H9 (cell line): ENCODE measurements around the gene ZNF775. TPM values are rescaled to one million over a fixed set of nuclear protein-coding genes. Genes with fewer than 3 reads are reported as not detected.

Experiments
- DNase-seq: peaks from one replicate; pipeline ENCODE4 v3.0.0-alpha.2; 2017
- H2AFZ ChIP-seq: one replicate; pipeline ENCODE4 v1.6.1; 2013; ENCODE audit warnings: mild to moderate bottlenecking, low read length, control low read depth, moderate library complexity
- H2AK5ac ChIP-seq: 2 replicates; pipeline ENCODE4 v1.6.1; 2013; ENCODE audit warnings: low read length, control low read depth, mixed read lengths; ENCODE audit not compliant: insufficient read length
- H2BK120ac ChIP-seq: one replicate; pipeline ENCODE4 v1.6.1; 2013; ENCODE audit warnings: low read depth, mild to moderate bottlenecking, low read length, control low read depth, inconsistent platforms; ENCODE audit not compliant: poor library complexity, severe bottlenecking
- H2BK12ac ChIP-seq: 2 replicates; pipeline ENCODE4 v1.6.1; 2013; ENCODE audit warnings: low read length, control low read depth, mixed read lengths, low read depth; ENCODE audit not compliant: insufficient read length
- H2BK15ac ChIP-seq: 2 replicates; pipeline ENCODE4 v1.6.1; 2013; ENCODE audit warnings: low read depth, low read length, control low read depth
- H2BK20ac ChIP-seq: one replicate; pipeline ENCODE4 v1.6.1; 2013; ENCODE audit warnings: low read depth, mild to moderate bottlenecking, low read length, control low read depth, inconsistent platforms; ENCODE audit not compliant: poor library complexity, severe bottlenecking
- H2BK5ac ChIP-seq: 2 replicates; pipeline ENCODE4 v1.6.1; 2013; ENCODE audit warnings: low read length, control low read depth, mixed read lengths; ENCODE audit not compliant: insufficient read length
- H3K14ac ChIP-seq: 2 replicates; pipeline ENCODE4 v1.6.1; 2013; ENCODE audit warnings: low read length, control low read depth; ENCODE audit not compliant: insufficient read depth
- H3K18ac ChIP-seq: 2 replicates; pipeline ENCODE4 v1.6.1; 2013; ENCODE audit warnings: low read depth, mild to moderate bottlenecking, mixed read lengths, low read length, control low read depth; ENCODE audit not compliant: insufficient read length
- H3K23ac ChIP-seq: 2 replicates; pipeline ENCODE4 v1.6.1; 2013; ENCODE audit warnings: low read length, control low read depth, mixed read lengths, low read depth; ENCODE audit not compliant: insufficient read length
- H3K23me2 ChIP-seq: 2 replicates; pipeline ENCODE4 v1.6.1; 2013; ENCODE audit warnings: low read depth, mild to moderate bottlenecking, mixed read lengths, low read length, control low read depth; ENCODE audit not compliant: insufficient read length, poor library complexity, severe bottlenecking
- H3K27ac ChIP-seq: 2 replicates; pipeline ENCODE4 v1.5.1; 2013; ENCODE audit warnings: low read length, control low read depth, mixed read lengths, low read depth; ENCODE audit not compliant: insufficient read length
- H3K27me3 ChIP-seq: 2 replicates; pipeline ENCODE4 v1.6.1; 2013; ENCODE audit warnings: low read length, control low read depth, inconsistent platforms; ENCODE audit not compliant: insufficient read depth
- H3K4ac ChIP-seq: 2 replicates; pipeline ENCODE4 v1.6.1; 2013; ENCODE audit warnings: low read depth, mild to moderate bottlenecking, control low read depth, inconsistent platforms, low read length, moderate library complexity
- H3K4me1 ChIP-seq: 2 replicates; pipeline ENCODE4 v1.6.1; 2013; ENCODE audit warnings: low read length, control low read depth, inconsistent platforms; ENCODE audit not compliant: insufficient read depth
- H3K4me2 ChIP-seq: 2 replicates; pipeline ENCODE4 v1.6.1; 2013; ENCODE audit warnings: low read length, control low read depth, mixed read lengths; ENCODE audit not compliant: insufficient read length, insufficient read depth
- H3K56ac ChIP-seq: 2 replicates; pipeline ENCODE4 v1.6.1; 2013; ENCODE audit warnings: low read depth, mild to moderate bottlenecking, mixed read lengths, low read length, control low read depth; ENCODE audit not compliant: insufficient read length
- H3K79me1 ChIP-seq: 2 replicates; pipeline ENCODE4 v1.6.1; 2013; ENCODE audit warnings: low read depth, mild to moderate bottlenecking, moderate library complexity, low read length, control low read depth, inconsistent platforms; ENCODE audit not compliant: insufficient read depth, poor library complexity, severe bottlenecking
- H3K79me2 ChIP-seq: 2 replicates; pipeline ENCODE4 v1.6.1; 2013; ENCODE audit warnings: low read length, control low read depth, inconsistent platforms; ENCODE audit not compliant: insufficient read depth
- H3K9ac ChIP-seq: 2 replicates; pipeline ENCODE4 v1.6.1; 2013; ENCODE audit warnings: low read length, control low read depth, mixed read lengths; ENCODE audit not compliant: insufficient read length; ENCODE audit errors: extremely low read depth
- H3K9me3 ChIP-seq: one replicate; pipeline ENCODE4 v1.6.1; 2013; ENCODE audit warnings: low read depth, low read length, inconsistent platforms; ENCODE audit not compliant: control insufficient read depth
- H3T11ph ChIP-seq: one replicate; pipeline ENCODE4 v1.6.1; 2013; ENCODE audit warnings: mild to moderate bottlenecking, low read length, control low read depth, inconsistent platforms
- H4K20me1 ChIP-seq: one replicate; pipeline ENCODE4 v1.6.1; 2013; ENCODE audit not compliant: control insufficient read depth, insufficient read length, insufficient read depth
- H4K5ac ChIP-seq: 2 replicates; pipeline ENCODE4 v1.6.1; 2013; ENCODE audit warnings: low read depth, mild to moderate bottlenecking, mixed read lengths, low read length, control low read depth; ENCODE audit not compliant: insufficient read length
- H4K8ac ChIP-seq: replicated peaks from 2 replicates; pipeline ENCODE4 v1.6.1; 2013; ENCODE audit warnings: low read length, control low read depth, mixed read lengths, low read depth; ENCODE audit not compliant: insufficient read length
- H4K91ac ChIP-seq: 2 replicates; pipeline ENCODE4 v1.6.1; 2013; ENCODE audit warnings: low read depth, mild to moderate bottlenecking, moderate library complexity, mixed read lengths, low read length, control low read depth; ENCODE audit not compliant: insufficient read length
- H3K27ac Mint-ChIP-seq, 3 experiments: 2 replicates in 2 of 3; 3 replicates in 1 of 3; pipeline ENCODE4 v1.8.0; 2020 to 2021; ENCODE audit warnings: mixed read lengths in 3 of 3, mild to moderate bottlenecking in 1 of 3, moderate library complexity in 1 of 3
- H3K27me3 Mint-ChIP-seq: 2 replicates; pipeline ENCODE4 v1.8.0; 2021; ENCODE audit warnings: low read depth, mild to moderate bottlenecking, moderate library complexity, mixed read lengths
- H3K36me3 Mint-ChIP-seq, 3 experiments: 2 replicates in 2 of 3; 3 replicates in 1 of 3; pipeline ENCODE4 v1.8.0; 2020 to 2021; ENCODE audit warnings: low read depth in 3 of 3, mixed read lengths in 3 of 3; ENCODE audit not compliant: insufficient read depth in 1 of 3
- H3K4me1 Mint-ChIP-seq, 2 experiments: 2 replicates each; pipeline ENCODE4 v1.8.0; 2020; ENCODE audit warnings: mixed read lengths in 2 of 2
- H3K4me3 Mint-ChIP-seq, 2 experiments: 2 replicates in 1 of 2; 3 replicates in 1 of 2; pipeline ENCODE4 v1.8.0; 2020 to 2021; ENCODE audit warnings: mild to moderate bottlenecking in 2 of 2, mixed read lengths in 2 of 2, moderate library complexity in 1 of 2
- H3K9me3 Mint-ChIP-seq, 2 experiments: 2 replicates in 1 of 2; 3 replicates in 1 of 2; pipeline ENCODE4 v1.8.0; 2020; ENCODE audit warnings: mild to moderate bottlenecking in 2 of 2, mixed read lengths in 2 of 2, moderate library complexity in 1 of 2
- CTCF ChIP-seq: fragments of 200-600 bp; sonication (generic); conservative IDR thresholded peaks from 3 replicates; pipeline ENCODE4 v1.8.0; 2021; ENCODE audit warnings: antibody characterized with exemption, mild to moderate bottlenecking
- WGBS: extraction: QIAGEN DNeasy Blood & Tissue Kit; methylation state at CpG from one replicate; pipeline ENCODE4 v1.1.7; 2013; ENCODE audit warnings: missing lambda C conversion rate, low lambda C conversion rate, mixed read lengths; ENCODE audit not compliant: insufficient read length; ENCODE audit errors: extremely low coverage; 5-methylcytosine and 5-hydroxymethylcytosine counted together
- total RNA-seq: library from RNA; stranded (reverse); gene quantifications from 2 replicates; pipeline ENCODE4 v1.2.1, GENCODE V29; 2021

Gene ZNF775
- total RNA-seq, 1 experiment from 2014 or later, result 10.5 TPM

DNA sequence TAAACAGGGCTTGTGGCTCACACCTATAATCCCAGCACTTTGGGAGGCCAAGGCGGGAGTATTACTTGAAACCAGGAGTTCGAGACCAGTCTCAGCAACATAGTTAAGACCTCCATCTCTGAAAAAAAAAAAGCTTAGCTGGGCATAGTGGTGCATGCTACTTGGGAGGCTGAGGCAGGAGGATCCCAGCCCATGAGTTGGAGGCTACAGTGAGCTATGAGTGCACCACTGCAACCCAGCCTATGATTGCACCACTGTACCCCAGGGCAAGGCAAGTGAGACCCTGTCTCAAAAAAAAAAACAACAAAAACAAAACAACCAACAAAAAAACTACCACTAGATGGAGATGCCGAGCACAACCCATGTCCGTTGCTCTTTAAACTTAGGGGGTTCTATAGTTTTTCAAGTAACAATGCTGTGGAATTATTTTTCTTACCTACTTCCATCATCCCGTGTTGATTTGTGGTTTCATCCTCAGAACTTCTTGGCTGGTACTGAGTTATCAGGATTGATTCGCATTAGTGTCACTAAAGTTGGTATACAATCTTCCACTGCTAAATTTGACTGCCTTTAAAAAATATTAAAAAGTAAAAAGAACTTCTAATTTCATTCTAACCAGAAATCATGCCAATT is 22.7 kb upstream of the ZNF775 start:
- WGBS, result no CpG with 5 or more reads among the region's 6 CpGs
- Histone ChIP-seq H2BK5ac (no peak overlapping the region), H4K8ac (no peak overlapping the region), H3K56ac (no peak overlapping the region), H3K27me3 (no peaks in the 10 kb centered on the region), H3K14ac (no peak overlapping the region), H3K9me3 (no peaks in the 10 kb centered on the region), H3K4me2 (no peak overlapping the region), H3K4ac (no peak overlapping the region), H2BK120ac (no peak overlapping the region), H3K23me2 (no peaks in the 10 kb centered on the region), H3K23ac (no peak overlapping the region), H3K4me1 (0 out of 2 replicates have a peak, but pooled peaks cover 3% of the 10 kb centered on the region), H3K79me2 (no peaks in the 10 kb centered on the region), H4K20me1 (no peaks in the 10 kb centered on the region), H4K91ac (no peak overlapping the region), H2BK15ac (no peak overlapping the region), H2AFZ (no peak overlapping the region), H3K9ac (no peak overlapping the region), H2AK5ac (no peak overlapping the region), H2BK12ac (no peak overlapping the region), H2BK20ac (no peak overlapping the region), H3K79me1 (no peaks in the 10 kb centered on the region), H4K5ac (no peak overlapping the region), H3T11ph (no peak overlapping the region), H3K27ac (no peak overlapping the region), H3K18ac (no peak overlapping the region)
- Mint-ChIP-seq H3K36me3 (peaks cover 0 to 4% (median 0%) of the 10 kb centered on the region in 3 experiments; a peak in 1 of 7 replicates), H3K4me3 (no peak overlapping the region), H3K9me3 (peaks cover 4 to 7% of the 10 kb centered on the region in 2 experiments; a peak in 3 of 5 replicates), H3K27ac (no peak overlapping the region), H3K4me1 (peaks cover 10 to 18% of the 10 kb centered on the region in 2 experiments), H3K27me3 (no peaks in the 10 kb centered on the region; the same call in 1 of the 2 replicates)
- no peak for DNase-seq
- peak; percentile 80 for TF ChIP-seq CTCF
